Measurements from ENCODE around the gene BTRC.

GRCh38 chr10:101601541-101601940, 247.6 kb downstream of the BTRC start:
- TF ChIP-seq CTCF (IDR thresholded peaks at IDR 0.05; ENCODE audit: extremely low read depth in 1 of 2, insufficient read depth in 1 of 2, low read depth in 1 of 2, low read length in 2 of 2) (no peak), POLR2A (IDR thresholded peaks at IDR 0.05; ENCODE audit: low read depth, low read length) (no peak), MYC (IDR thresholded peaks at IDR 0.05; ENCODE audit: low read depth, low read length) (no peak)
